ENCODE results near the gene TCEANC.
"Not testable (repeated sequence)": the region's sequence is repeated elsewhere in the genome, so short reads cannot be mapped to it uniquely, and the experiment has no call there.

The TCEANC gene

DNA sequence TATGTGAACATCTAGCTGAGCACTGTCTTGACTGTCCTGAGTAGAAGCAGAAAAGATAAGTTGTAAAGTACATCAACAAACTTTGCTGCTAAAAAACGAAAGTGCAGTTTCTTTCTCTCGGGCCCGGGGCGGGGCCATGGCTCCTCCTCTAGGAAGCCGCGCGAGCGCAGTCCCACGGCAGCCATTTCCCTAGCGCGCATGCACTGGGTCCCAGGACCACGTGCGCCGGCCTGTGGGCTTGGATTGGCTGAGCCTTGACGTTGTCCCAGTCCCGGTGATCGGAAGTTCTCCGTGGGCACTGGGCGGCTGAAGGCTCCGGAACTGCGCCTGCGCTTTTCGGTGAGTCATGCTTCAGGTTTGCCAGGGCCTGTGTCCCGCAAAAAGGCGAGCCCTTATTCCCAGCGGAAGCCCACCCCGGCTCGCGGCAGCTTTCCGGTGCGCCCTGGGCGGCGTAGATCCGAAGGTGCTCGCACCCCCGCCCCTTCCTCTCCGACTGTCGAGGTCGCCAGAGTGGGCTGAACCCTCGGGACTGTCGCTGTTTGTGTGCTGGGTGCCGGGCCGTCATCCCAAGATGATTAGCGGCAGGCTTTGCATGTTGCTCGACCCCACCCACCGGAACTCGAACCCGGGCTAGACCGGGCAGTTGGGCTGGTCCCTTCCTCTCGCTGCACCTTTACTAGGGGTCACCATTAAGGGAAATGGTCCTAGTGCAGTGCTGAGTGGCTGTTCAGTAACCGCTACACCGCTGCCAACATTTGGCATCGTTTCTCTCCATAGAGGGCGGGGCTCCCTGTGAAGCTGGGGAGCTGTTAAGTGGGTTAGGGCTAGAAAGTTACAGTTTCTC lies at the start of gene TCEANC:
Gene TCEANC (plus strand): TSS at position 292 of the 844 bp plus-strand sequence. CDS start 9,368 bp downstream, outside the sequence.
- H3K27ac Mint-ChIP-seq: peak within 1 kb of the TSS; percentile 90
- no peaks in the 10 kb centered on the region for H3K36me3 Mint-ChIP-seq
- no peaks in the 10 kb centered on the region for H3K9me3 Mint-ChIP-seq (ENCODE audit: low read depth)
- H3K4me3 Mint-ChIP-seq: peak within 1 kb of the TSS; percentile 89
- peaks cover 10% of the 10 kb centered on the region for H3K4me1 Mint-ChIP-seq (ENCODE audit: low read depth)
- H3K27me3 Mint-ChIP-seq: no peaks in the 10 kb centered on the region

DNA sequence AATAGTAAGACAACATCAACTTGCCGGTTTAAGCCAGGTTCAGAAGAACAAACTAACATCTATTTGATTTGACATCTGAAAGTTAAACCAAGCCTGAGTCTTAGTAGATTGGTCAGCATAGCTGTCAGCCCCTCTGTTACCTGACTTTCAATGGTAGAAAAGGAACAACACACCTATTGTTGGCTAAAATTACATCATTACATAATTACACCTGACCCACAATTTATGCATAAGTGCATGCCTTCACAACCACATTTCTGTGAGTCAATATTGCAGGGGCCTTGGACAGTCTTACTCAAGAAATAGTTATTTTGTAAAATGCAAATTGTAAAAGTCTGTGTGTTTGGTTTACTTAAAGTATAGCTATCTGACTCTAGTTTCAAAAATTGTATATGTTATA lies 47.3 kb upstream of the TCEANC start:
- H3K4me3 Mint-ChIP-seq: no peak overlapping the region
- H3K27ac Mint-ChIP-seq: no peak overlapping the region
- H3K27me3 Mint-ChIP-seq: no peaks in the 10 kb centered on the region
- H3K4me1 Mint-ChIP-seq (ENCODE audit: low read depth): no peaks in the 10 kb centered on the region
- no peaks in the 10 kb centered on the region for H3K9me3 Mint-ChIP-seq (ENCODE audit: low read depth)
- H3K36me3 Mint-ChIP-seq: no peaks in the 10 kb centered on the region

- Mint-ChIP-seq H3K4me1 (ENCODE audit: low read depth) (no peaks in the 10 kb centered on the region), H3K4me3 (no peak overlapping the region), H3K27ac (no peak overlapping the region), H3K36me3 (no peaks in the 10 kb centered on the region), H3K27me3 (no peaks in the 10 kb centered on the region), H3K9me3 (ENCODE audit: low read depth) (no peaks in the 10 kb centered on the region)
Measured at GRCh38 chrX:13607331-13607995, 45.5 kb upstream of the TCEANC start.

GRCh38 chrX:13607996-13608365 lies 45.0 kb upstream of the TCEANC start:
- H3K4me1 Mint-ChIP-seq (ENCODE audit: low read depth): no peaks in the 10 kb centered on the region
- H3K27me3 Mint-ChIP-seq: no peaks in the 10 kb centered on the region
- H3K4me3 Mint-ChIP-seq: no peak overlapping the region
- no peaks in the 10 kb centered on the region for H3K9me3 Mint-ChIP-seq (ENCODE audit: low read depth)
- H3K36me3 Mint-ChIP-seq: no peaks in the 10 kb centered on the region
- H3K27ac Mint-ChIP-seq: no peak overlapping the region

DNA sequence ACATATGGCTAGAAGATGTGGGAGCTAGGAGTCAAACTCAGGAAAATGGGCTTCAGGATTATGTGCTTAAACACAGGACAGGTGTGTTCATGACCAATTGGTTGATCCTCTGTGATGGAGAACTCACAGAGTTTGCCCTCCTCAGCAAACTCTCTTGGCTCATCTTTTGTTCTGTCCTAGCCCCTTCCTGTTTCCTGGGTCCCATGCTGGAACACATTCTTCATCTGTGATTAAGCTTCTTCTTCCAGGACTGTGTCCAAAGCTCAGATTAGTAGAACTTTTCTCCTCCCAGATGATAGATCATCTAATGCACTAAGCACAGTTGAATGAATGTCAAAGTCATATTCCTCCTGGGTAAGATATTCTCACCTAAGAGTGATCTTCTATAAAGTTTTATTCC lies 38.8 kb upstream of the TCEANC start:
- H3K4me3 Mint-ChIP-seq: no peak overlapping the region
- no peaks in the 10 kb centered on the region for H3K27me3 Mint-ChIP-seq
- no peak overlapping the region for H3K27ac Mint-ChIP-seq
- H3K9me3 Mint-ChIP-seq (ENCODE audit: low read depth): no peaks in the 10 kb centered on the region
- no peaks in the 10 kb centered on the region for H3K4me1 Mint-ChIP-seq (ENCODE audit: low read depth)
- no peaks in the 10 kb centered on the region for H3K36me3 Mint-ChIP-seq

- no peaks in the 10 kb centered on the region for H3K36me3 Mint-ChIP-seq
- H3K27ac Mint-ChIP-seq: no peak overlapping the region
- H3K4me1 Mint-ChIP-seq (ENCODE audit: low read depth): no peaks in the 10 kb centered on the region
- H3K9me3 Mint-ChIP-seq (ENCODE audit: low read depth): no peaks in the 10 kb centered on the region
- H3K27me3 Mint-ChIP-seq: no peaks in the 10 kb centered on the region
- H3K4me3 Mint-ChIP-seq: no peak overlapping the region
Measured at GRCh38 chrX:13620207-13620606, 32.7 kb upstream of the TCEANC start.

GRCh38 chrX:13622401-13622964 lies 30.5 kb upstream of the TCEANC start:
- Mint-ChIP-seq H3K4me1 (ENCODE audit: low read depth) (no peaks in the 10 kb centered on the region), H3K36me3 (no peaks in the 10 kb centered on the region), H3K27me3 (no peaks in the 10 kb centered on the region), H3K27ac (no peak overlapping the region), H3K4me3 (no peak overlapping the region), H3K9me3 (ENCODE audit: low read depth) (no peaks in the 10 kb centered on the region)

DNA sequence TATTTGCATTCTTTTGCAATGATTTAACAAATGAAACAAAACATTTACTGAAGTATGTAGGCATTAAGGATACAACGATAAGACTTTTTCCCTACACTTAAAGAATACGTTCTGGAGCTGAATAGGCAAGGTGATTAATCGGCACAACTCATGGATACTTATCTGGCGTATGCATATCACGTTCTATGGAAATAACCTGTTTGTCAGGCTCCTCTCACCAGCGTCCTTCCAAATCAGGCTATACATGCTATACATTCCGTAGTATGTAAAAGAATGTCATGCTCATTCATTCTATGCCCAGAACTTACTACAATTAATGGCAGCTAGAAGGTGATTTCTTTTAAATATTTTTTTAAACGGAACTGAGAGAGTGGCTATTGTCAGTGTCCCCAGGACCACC lies 25.6 kb upstream of the TCEANC start:
- H3K36me3 Mint-ChIP-seq: no peaks in the 10 kb centered on the region
- H3K27ac Mint-ChIP-seq: no peak overlapping the region
- H3K4me3 Mint-ChIP-seq: no peak overlapping the region
- no peaks in the 10 kb centered on the region for H3K4me1 Mint-ChIP-seq (ENCODE audit: low read depth)
- H3K27me3 Mint-ChIP-seq: no peaks in the 10 kb centered on the region
- no peaks in the 10 kb centered on the region for H3K9me3 Mint-ChIP-seq (ENCODE audit: low read depth)

- not testable (repeated sequence) for H3K4me3 Mint-ChIP-seq; H3K27ac Mint-ChIP-seq; H3K36me3 Mint-ChIP-seq; H3K9me3 Mint-ChIP-seq (ENCODE audit: low read depth); H3K4me1 Mint-ChIP-seq (ENCODE audit: low read depth); H3K27me3 Mint-ChIP-seq
Measured at GRCh38 chrX:13637224-13637623, 15.7 kb upstream of the TCEANC start.

- Mint-ChIP-seq H3K4me3 (no peak overlapping the region), H3K36me3 (no peaks in the 10 kb centered on the region), H3K27ac (no peak overlapping the region), H3K27me3 (no peaks in the 10 kb centered on the region), H3K9me3 (ENCODE audit: low read depth) (no peaks in the 10 kb centered on the region), H3K4me1 (ENCODE audit: low read depth) (no peaks in the 10 kb centered on the region)
Measured at GRCh38 chrX:13638021-13638420, 14.9 kb upstream of the TCEANC start.

GRCh38 chrX:13638826-13639225 lies 14.1 kb upstream of the TCEANC start:
- H3K9me3 Mint-ChIP-seq (ENCODE audit: low read depth): no peaks in the 10 kb centered on the region
- H3K27ac Mint-ChIP-seq: no peak overlapping the region
- no peaks in the 10 kb centered on the region for H3K27me3 Mint-ChIP-seq
- H3K4me1 Mint-ChIP-seq (ENCODE audit: low read depth): no peaks in the 10 kb centered on the region
- no peak overlapping the region for H3K4me3 Mint-ChIP-seq
- no peaks in the 10 kb centered on the region for H3K36me3 Mint-ChIP-seq

- H3K36me3 Mint-ChIP-seq; H3K27ac Mint-ChIP-seq; H3K9me3 Mint-ChIP-seq (ENCODE audit: low read depth); H3K4me1 Mint-ChIP-seq (ENCODE audit: low read depth); H3K27me3 Mint-ChIP-seq; H3K4me3 Mint-ChIP-seq: not testable (repeated sequence)
Measured at GRCh38 chrX:13641684-13642083, 11.3 kb upstream of the TCEANC start.

DNA sequence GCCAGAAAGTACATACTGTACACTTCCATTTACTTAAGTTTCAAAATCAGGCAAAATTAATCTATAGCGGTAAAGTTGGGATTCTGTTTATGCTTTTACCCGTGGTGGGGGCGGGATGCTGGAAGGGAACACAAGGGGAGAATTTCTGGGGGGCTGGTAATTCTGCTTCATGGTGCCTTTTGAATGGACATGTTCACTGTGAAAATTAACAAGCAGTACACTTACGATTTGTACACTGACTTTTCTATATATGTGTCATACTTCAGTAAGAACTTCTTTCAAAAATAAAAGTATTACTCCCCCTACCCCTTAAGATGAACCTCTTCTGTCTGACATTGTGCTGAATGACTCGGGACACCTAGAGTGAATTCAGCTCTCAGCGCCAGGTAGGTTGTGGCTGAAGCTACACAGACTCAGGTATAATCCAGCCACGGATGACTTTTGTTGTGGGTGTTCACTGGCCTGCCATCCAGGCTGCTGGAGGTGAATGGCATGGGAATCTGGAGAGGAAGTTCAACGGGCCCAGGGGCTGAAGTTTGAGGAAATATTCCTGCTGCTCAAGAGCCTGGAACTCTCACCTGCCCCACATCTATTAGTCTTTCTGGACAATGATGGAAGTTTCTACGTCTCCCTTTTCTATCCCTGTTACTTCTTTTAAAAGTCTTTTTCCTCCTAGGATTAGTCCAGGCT lies 7.3 kb upstream of the TCEANC start:
- H3K9me3 Mint-ChIP-seq (ENCODE audit: low read depth): no peaks in the 10 kb centered on the region
- no peaks in the 10 kb centered on the region for H3K27me3 Mint-ChIP-seq
- H3K27ac Mint-ChIP-seq: no peak overlapping the region
- H3K4me3 Mint-ChIP-seq: no peak overlapping the region
- peaks cover 10% of the 10 kb centered on the region for H3K4me1 Mint-ChIP-seq (ENCODE audit: low read depth)
- no peaks in the 10 kb centered on the region for H3K36me3 Mint-ChIP-seq

DNA sequence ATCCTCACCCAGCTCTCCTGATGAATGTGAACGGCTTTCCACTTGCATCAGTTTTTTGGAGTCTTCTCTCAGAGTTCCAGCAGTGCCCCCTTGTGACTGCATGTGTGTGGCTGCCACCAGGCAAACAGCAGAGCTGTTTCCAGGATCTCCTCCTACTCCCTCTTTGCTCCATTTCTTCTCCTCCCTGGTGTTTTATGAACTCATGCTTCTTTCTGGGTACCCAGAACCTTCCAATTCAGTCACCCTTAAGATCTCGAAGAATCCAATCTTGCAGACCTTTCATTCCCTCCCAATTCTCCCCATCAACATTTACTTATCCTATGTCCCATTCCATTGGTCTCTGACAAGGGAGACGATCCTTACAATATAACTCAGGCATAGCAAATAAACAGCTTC lies 6.8 kb upstream of the TCEANC start:
- Mint-ChIP-seq H3K4me3 (no peak overlapping the region), H3K27ac (no peak overlapping the region), H3K4me1 (ENCODE audit: low read depth) (peaks cover 10% of the 10 kb centered on the region), H3K27me3 (no peaks in the 10 kb centered on the region), H3K9me3 (ENCODE audit: low read depth) (no peaks in the 10 kb centered on the region), H3K36me3 (no peaks in the 10 kb centered on the region)

DNA sequence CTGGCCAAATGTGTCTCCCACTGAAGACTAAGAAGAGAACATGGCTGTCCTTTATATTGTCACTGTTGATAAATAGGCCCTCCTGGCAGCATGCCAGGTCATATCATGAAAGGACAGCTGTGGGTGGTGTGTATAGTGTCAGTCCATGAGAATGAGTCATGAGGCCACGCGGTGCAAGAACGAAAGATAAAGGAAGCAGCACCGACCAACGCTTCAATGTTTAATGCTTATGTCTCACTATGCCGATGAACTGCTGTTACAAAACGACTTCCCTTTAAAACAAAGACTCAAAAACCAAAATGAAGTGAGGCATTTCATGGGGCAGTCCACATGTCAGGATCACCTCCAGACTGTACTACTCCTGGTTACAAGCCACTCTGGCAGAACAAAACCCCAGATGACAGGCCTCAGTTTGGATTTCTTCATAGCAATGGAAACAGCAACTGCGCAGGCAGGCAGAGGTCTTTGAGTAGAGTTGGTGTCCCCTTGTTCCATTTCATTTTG lies 5.2 kb upstream of the TCEANC start:
- Mint-ChIP-seq H3K36me3 (no peaks in the 10 kb centered on the region), H3K9me3 (ENCODE audit: low read depth) (no peaks in the 10 kb centered on the region), H3K4me3 (no peak overlapping the region), H3K27ac (peak overlapping the region; percentile 80), H3K4me1 (ENCODE audit: low read depth) (peaks cover 10% of the 10 kb centered on the region), H3K27me3 (no peaks in the 10 kb centered on the region)
